DND-41 (cell line): Measurements from ENCODE around the gene CYCS.

Experiments
- ATAC-seq: fragments of 200-7000 bp; cut with Tn5 transposase; 3 replicates; pipeline ENCODE4 v1.9.1; 2021; ENCODE audit warnings: low read depth; ENCODE audit not compliant: insufficient read depth
- DNase-seq: peaks from one replicate; pipeline ENCODE4 v3.0.0-alpha.2; 2020
- H2AFZ ChIP-seq: 2 replicates; pipeline ENCODE4 v1.6.0; 2012; ENCODE audit warnings: low read depth, low read length
- H3K27ac ChIP-seq: 2 replicates; pipeline ENCODE4 v1.5.1; 2012; ENCODE audit warnings: low read length, inconsistent platforms
- H3K27me3 ChIP-seq: fragments of 200-600 bp; sonication (generic); 2 replicates; pipeline ENCODE4 v1.6.0; 2012; ENCODE audit warnings: low read length, mild to moderate bottlenecking, inconsistent platforms; ENCODE audit not compliant: insufficient read depth, poor library complexity
- H3K36me3 ChIP-seq: 2 replicates; pipeline ENCODE4 v1.5.1; 2012; ENCODE audit warnings: low read length, inconsistent platforms; ENCODE audit not compliant: insufficient read depth
- H3K4me1 ChIP-seq: 2 replicates; pipeline ENCODE4 v1.5.1; 2012; ENCODE audit warnings: mild to moderate bottlenecking, low read length; ENCODE audit not compliant: insufficient read depth
- H3K4me2 ChIP-seq: 2 replicates; pipeline ENCODE4 v1.6.0; 2012; ENCODE audit warnings: mild to moderate bottlenecking, moderate library complexity, low read length, inconsistent platforms; ENCODE audit not compliant: insufficient read depth
- H3K4me3 ChIP-seq, 2 experiments: fragments of 200-600 bp in 1 of 2; shearing (Covaris generic) in 1 of 2; 2 replicates each; pipeline ENCODE4 v1.5.1; 2012 to 2016; ENCODE audit warnings: inconsistent platforms in 2 of 2, low read length in 2 of 2, mild to moderate bottlenecking in 2 of 2, low read depth in 1 of 2, moderate library complexity in 1 of 2
- H3K79me2 ChIP-seq: 2 replicates; pipeline ENCODE4 v1.6.0; 2012; ENCODE audit warnings: low read length, inconsistent platforms; ENCODE audit not compliant: insufficient read depth
- H3K9ac ChIP-seq: 2 replicates; pipeline ENCODE4 v1.6.0; 2012; ENCODE audit warnings: low read depth, mild to moderate bottlenecking, inconsistent platforms, low read length, moderate library complexity
- H3K9me3 ChIP-seq: 2 replicates; pipeline ENCODE4 v1.5.1; 2012; ENCODE audit warnings: low read length, moderate library complexity, mild to moderate bottlenecking, inconsistent platforms; ENCODE audit not compliant: insufficient read depth, severe bottlenecking
- H4K20me1 ChIP-seq: 2 replicates; pipeline ENCODE4 v1.6.0; 2012; ENCODE audit warnings: low read length; ENCODE audit not compliant: insufficient read depth
- CTCF ChIP-seq: IDR thresholded peaks from 2 replicates; pipeline ENCODE4 v1.5.1; 2012; ENCODE audit warnings: borderline replicate concordance, low read length, moderate library complexity, mild to moderate bottlenecking; ENCODE audit not compliant: poor library complexity, severe bottlenecking; ENCODE audit errors: extremely low read depth
- EZH2 ChIP-seq: IDR thresholded peaks from 3 replicates; pipeline ENCODE4 v1.6.1; 2012; ENCODE audit warnings: borderline replicate concordance, low read depth, mild to moderate bottlenecking, moderate library complexity, low read length, inconsistent platforms; ENCODE audit not compliant: severe bottlenecking

Gene CYCS

GRCh38 chr7:25103773-25104172 is 21.3 kb downstream of the CYCS start:
- Histone ChIP-seq H3K4me1 (no peaks in the 10 kb centered on the region), H3K4me3 (no peak overlapping the region), H4K20me1 (no peaks in the 10 kb centered on the region), H3K27ac (no peak overlapping the region), H2AFZ (no peak overlapping the region), H3K9me3 (no peaks in the 10 kb centered on the region), H3K27me3 (no peaks in the 10 kb centered on the region), H3K9ac (no peak overlapping the region), H3K4me2 (no peak overlapping the region), H3K79me2 (no peaks in the 10 kb centered on the region), H3K36me3 (no peaks in the 10 kb centered on the region)
- TF ChIP-seq CTCF (no peak), EZH2 (no peak)
- no peak for ATAC-seq
- DNase-seq = no peak

GRCh38 chr7:25101817-25102216 is 23.2 kb downstream of the CYCS start:
- DNase-seq = no peak
- H3K4me2 ChIP-seq = no peak overlapping the region
- H3K27me3 ChIP-seq = no peaks in the 10 kb centered on the region
- H2AFZ ChIP-seq = no peak overlapping the region
- no peaks in the 10 kb centered on the region for H3K79me2 ChIP-seq
- H4K20me1 ChIP-seq = no peaks in the 10 kb centered on the region
- H3K27ac ChIP-seq = no peak overlapping the region
- no peak overlapping the region for H3K4me3 ChIP-seq
- H3K36me3 ChIP-seq = no peaks in the 10 kb centered on the region
- ATAC-seq = no peak
- no peaks in the 10 kb centered on the region for H3K9me3 ChIP-seq
- no peak overlapping the region for H3K9ac ChIP-seq
- no peaks in the 10 kb centered on the region for H3K4me1 ChIP-seq
- TF ChIP-seq EZH2 (no peak), CTCF (no peak)

GRCh38 chr7:25098096-25099046 is 26.7 kb downstream of the CYCS start:
- Histone ChIP-seq H3K27ac (no peak overlapping the region), H3K9ac (no peak overlapping the region), H3K9me3 (no peaks in the 10 kb centered on the region), H4K20me1 (no peaks in the 10 kb centered on the region), H3K36me3 (no peaks in the 10 kb centered on the region), H3K79me2 (no peaks in the 10 kb centered on the region), H3K4me2 (no peak overlapping the region), H3K4me3 (no peak overlapping the region), H3K27me3 (no peaks in the 10 kb centered on the region), H2AFZ (no peak overlapping the region), H3K4me1 (peaks cover 5% of the 10 kb centered on the region)
- ATAC-seq = peak; percentile 86
- peak; percentile 66 for DNase-seq
- TF ChIP-seq EZH2 (no peak), CTCF (peak; percentile 91)
